NCI-H187 treated with DMSO at 0.1 percent for 48 hours (cell line): Measurements from ENCODE around the gene MFAP4.

ENCODE experiments used
- DNase-seq: peaks from one replicate; lab custom pipeline; 2025; lab: John Stamatoyannopoulos, UW

MFAP4 gene, protein sequence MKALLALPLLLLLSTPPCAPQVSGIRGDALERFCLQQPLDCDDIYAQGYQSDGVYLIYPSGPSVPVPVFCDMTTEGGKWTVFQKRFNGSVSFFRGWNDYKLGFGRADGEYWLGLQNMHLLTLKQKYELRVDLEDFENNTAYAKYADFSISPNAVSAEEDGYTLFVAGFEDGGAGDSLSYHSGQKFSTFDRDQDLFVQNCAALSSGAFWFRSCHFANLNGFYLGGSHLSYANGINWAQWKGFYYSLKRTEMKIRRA

DNA sequence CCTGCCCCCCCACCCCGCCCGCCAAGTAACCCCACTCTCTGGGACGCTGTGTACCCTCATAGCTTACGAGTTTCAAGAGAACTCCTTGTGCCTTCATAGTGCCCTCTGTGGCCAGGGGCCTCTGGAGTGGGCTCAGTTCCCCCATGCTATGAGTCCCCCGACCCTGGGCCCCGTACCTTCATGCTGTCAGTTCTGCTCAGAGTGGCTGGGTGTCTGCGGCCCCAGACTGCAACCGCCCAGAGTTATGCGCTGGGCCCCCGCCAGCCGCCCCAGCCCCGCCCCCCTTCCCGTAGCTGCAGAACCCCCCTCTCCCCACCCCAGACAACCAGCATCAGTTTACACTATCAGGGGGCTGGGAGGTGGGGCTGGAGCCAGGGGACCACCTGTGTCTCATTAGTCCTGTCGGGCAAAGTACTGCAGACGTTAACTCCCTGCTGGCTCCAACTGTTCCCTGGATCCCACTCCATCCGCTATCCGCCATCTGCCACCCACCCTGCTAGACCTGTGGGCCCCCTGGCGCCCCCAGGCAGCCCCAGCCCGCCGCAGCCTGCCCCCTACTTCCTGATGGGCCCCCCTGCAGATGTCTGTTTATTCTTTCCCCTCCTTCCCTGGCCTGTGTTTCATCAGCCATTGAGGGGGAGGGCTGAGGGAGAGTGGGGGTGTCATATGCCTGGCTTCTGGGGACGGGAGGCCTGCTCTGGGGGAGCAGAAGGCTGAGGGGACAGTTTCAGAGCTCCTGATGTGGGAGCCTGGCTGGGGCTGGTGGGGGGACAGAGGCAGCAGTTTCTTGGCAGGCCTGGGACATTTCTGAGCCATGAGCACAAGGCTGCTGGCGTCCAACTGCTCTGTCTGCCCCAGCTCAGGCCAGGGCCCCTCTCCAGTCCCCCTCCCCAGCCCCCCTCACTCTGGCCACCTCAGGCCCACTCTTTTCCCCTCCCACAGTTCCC lies at the start of gene MFAP4:
Gene MFAP4 (minus strand): TSS at position 217 of the 947 bp plus-strand sequence. CDS start 35 bp downstream, at position 182.
- DNase-seq, result no peak

- DNase-seq, result no peak
These were observed 46.8 kb upstream of the MFAP4 start for GRCh38 chr17:19433727-19434340.

DNA sequence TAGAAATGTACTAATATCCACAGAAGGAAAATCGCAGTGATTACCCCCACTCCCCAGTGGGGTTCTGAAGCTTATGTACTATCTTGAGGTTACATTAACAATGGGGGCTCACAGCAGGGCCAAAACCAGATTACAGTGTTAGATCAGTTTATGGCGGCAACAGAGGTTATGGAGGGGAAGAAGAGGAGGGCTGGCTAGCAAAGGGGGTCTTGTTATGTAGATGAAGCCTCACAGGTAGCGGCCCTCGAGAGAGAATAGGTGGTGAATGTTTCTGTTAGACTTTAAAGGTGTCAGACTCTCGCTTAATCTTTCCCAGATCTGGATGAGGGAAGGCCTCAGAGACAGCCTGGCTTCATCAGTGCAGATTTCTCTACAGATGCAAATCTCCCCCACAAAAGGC lies 46.3 kb upstream of the MFAP4 start:
- DNase-seq, result no peak

DNA sequence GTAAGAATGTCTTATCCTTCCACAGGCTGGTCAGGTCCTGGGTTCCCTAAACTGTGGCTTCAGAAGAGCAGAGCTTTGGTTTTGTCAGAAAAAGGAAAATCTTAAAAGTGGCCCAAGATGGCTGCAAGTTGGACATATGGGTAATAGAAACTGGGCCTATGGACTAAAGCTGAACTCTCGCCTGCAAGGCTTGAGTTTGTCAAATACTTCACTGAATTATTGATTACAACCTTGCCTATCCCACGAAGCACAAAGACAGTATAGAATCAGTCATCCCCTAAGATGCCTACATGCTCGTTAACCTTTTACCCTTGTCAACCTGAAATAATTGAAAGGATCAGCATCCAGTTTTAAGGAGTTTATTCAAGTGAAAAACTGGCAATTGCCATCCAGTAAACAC lies 44.7 kb upstream of the MFAP4 start:
- DNase-seq, result no peak

DNA sequence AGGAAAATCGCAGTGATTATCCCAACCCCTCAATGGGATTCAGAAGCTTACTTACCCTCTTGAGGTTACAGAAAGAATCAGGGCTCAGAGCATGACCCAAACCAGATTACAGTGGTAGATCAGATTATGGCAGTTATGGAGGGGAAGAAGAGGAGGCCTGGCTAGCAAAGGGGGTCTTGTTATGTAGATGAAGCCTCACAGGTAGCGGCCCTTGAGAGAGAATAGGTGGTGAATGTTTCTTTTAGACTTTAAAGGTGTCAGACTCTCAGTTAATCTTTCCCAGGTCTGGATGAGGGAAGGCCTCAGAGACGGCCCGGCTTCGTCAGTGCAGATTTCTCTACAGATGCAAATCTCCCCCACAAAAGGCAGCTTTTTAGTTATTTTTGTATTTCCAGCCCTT lies 39.6 kb upstream of the MFAP4 start:
- no peak for DNase-seq

DNA sequence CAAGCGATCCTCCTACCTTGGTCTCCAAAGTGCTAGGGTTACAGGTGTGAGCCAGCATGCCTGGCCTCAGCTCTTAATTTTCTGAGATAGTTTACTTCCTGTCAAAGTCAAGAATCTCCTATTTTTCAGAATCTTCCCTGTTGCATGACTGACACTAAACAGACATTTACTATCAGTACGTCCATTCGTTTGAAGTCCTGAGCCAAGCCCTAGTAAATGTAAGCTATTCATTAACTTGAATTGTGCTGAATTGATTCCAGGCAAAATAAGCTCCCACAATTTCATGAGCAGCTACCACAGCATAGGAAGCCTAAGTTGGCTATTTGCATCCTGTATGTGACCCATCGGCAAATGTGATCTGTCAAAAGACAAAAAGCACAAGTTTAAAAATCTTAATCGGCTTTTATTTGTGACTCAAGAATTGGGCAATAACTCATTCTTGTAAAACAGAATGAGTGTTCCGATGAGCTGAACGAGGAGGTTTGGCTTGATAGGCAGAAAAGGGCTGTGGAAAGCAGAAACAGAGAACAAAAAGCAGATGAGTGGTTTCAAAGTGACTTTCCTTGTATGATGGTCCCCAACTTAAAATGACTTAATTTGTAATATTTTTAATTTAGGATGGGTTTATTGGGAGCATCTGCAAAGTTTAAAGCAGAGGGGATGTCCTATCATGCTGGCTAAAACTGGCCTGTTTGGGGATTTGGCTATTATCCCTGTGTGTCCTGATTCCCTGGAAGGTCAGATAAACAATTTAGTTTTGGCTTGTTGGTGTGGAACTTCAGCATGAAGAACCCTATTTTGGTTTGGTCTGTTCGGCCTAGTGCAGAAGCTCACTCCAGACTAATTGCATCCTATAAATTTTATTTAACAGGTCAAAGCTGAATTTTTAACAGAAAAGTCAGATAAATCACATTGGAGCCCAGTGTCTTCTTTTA lies 38.2 kb upstream of the MFAP4 start:
- no peak for DNase-seq

GRCh38 chr17:19421926-19422325 lies 34.9 kb upstream of the MFAP4 start:
- DNase-seq, result no peak

DNA sequence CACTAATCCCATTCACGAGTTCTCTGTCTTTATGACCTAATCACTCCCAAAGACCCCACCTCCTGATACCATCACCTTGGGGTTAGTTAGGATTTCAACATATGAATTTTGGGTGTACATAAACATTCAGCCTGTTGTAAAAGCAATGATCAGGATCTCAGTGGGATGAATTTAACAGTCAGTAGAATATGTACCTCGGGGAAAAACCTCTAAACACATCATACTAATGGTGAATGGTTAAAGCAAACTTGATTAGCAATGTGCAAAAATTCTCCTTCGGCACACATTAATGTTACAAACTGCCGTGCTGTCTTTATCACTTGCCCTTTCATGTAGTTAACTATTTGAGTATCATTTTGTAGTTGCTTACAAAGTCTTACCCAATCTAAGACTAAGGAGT lies 34.2 kb upstream of the MFAP4 start:
- no peak for DNase-seq

DNA sequence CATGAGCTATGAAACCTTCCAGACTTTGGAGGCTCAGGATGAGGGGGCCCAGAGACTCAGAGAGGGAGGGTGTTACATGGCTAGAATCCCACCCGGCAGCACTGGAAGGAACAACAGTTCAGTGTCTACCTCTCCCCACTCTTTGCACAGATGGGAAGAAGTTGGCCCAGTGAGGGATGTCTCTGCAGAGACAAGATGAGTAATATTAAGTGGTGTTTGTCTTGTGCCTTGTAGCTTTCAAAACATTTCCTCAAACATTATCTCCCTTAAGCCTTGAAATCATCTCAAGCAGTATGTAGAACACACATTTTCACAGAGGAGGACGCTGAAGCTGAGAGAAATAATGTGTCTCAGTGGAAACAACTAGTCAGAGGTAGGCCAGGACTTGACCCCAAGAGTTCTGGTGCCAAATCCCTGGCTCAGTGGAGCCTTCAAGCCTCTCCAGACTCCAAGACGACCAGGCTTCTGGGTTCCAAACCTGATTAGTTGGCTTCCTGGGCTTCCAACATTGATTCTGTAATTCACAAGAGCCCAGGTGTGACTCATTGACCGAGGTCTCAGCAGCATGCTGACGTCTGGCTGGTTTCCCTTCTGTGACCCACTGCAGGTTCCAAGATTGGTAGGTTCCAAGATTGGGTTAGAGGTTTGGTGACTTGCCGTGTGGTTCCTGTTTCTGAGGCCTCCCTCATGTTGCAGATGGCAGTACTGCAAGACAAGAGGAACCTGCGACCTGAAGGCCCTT lies 31.4 kb upstream of the MFAP4 start:
- DNase-seq, result no peak

- DNase-seq, result no peak
These were observed 30.6 kb upstream of the MFAP4 start for GRCh38 chr17:19417611-19418010.

- DNase-seq, result no peak
These were observed 29.1 kb upstream of the MFAP4 start for GRCh38 chr17:19415806-19416775.

DNA sequence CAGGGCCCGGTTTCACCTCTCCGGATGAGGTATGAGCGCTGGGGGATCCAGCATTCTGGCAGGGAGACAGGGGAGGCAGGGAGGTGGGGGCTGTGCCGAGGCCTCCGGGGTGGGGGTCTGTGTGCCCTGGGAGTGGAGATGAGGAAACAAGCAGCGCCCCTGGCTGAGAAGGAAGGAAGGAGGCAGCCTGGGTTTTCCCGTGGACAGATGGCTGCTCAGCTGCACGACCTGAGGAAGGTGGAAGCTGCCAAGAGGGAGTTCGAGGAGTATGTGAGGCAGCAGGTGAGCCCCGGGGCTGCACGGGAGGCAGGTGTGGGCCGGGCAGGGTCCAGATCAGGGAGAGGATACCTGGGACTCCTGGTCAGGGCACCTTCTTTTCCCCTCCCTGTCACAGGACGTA lies 28.3 kb upstream of the MFAP4 start:
- DNase-seq, result no peak

DNA sequence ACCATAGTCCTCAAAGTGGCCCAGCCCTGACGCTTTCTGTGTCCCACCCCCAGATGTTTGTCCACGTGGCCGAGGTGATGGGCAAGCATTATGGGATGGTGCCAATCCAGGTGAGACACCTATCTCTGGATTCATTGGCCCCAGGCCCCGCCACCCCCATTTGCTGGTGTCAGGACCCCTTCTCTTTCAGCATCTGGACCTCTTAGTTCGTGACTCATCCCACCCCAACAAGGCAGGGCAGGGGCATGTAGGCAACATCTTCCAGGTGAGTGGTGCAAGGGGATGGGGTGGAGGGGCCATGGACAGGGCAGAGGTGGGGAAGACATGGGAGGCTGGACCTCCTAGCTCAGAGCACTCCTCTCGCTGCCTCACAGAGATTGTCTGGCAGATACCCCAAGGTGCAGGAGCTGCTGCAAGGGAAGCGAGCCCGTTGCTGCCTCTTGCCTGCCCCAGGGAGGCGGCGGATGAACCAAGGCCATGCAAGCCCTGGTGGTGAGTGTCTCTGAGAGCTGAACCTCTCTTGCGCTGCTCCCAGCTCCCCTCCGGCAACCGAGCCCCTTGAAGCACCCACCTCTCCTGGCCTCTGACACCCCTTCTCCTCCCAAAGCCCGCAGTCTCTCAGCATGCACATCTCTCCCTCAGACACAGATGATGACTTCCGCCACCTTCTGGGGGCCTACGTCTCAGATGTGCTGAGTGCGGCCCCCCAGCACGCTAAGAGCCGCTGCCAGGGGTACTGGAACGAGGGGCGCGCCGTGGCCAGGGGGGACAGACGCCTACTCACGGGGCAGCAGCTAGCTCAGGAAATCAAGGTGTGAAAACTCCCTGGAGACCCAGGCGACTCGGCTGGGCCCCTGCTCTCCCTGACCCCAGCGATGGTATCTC lies 27.6 kb upstream of the MFAP4 start:
- no peak for DNase-seq

GRCh38 chr17:19413761-19414160 lies 26.8 kb upstream of the MFAP4 start:
- DNase-seq, result no peak

DNA sequence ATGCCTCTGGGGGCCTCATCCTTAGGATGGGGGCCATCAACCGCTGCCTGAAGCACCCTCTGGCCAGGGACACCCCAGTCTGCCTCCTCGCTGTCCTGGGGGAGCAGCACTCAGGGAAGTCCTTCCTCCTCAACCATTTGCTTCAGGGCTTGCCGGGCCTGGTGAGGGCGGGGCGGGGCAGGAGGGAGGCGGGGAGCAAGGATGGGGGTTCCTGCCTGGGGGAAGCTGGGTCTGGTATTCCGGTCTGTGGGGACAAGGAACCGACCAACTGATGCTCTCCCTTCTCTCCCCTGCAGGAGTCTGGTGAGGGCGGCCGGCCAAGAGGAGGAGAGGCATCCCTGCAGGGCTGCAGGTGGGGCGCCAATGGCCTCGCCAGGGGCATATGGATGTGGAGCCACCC lies 26.0 kb upstream of the MFAP4 start:
- no peak for DNase-seq

DNA sequence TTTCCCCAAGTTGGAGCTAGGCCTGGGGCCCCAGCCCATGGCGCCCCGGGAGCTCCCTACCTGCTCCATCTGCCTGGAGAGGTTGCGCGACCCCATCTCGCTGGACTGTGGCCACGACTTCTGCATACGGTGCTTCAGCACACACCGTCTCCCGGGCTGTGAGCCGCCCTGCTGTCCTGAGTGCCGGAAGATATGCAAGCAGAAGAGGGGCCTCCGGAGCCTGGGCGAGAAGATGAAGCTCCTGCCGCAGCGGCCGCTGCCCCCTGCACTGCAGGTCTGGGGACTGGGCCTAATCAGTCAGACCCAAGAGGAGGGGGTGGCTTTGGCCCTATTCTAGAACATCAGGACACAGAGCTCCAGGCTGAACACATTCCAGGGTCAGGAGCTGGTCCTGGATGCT lies 25.5 kb upstream of the MFAP4 start:
- no peak for DNase-seq

GRCh38 chr17:19411631-19412030 lies 24.6 kb upstream of the MFAP4 start:
- DNase-seq, result no peak

- no peak for DNase-seq
These were observed 24.1 kb upstream of the MFAP4 start, which contains the start of gene RNF112 for GRCh38 chr17:19410875-19411620. RNF112 (plus strand) TSS chr17:19411232; CDS start chr17:19411409, 177 bp downstream.
